ENCODE measurements around the gene JUND.

The JUND gene

GRCh38 chr19:18290302-18291018 lies 9.0 kb upstream of the JUND start:
- no peaks in the 10 kb centered on the region for H3K9me3 Mint-ChIP-seq
- H3K4me3 Mint-ChIP-seq = peak overlapping the region; percentile 66 to 94 (median 72)

GRCh38 chr19:18289471-18290301 lies 8.3 kb upstream of the JUND start:
- H3K4me1 Mint-ChIP-seq = peaks cover 59% of the 10 kb centered on the region
- H3K4me3 Mint-ChIP-seq = peak overlapping the region; percentile 69 to 86 (median 79)
- no peak for TF ChIP-seq CTCF (IDR thresholded peaks at IDR 0.05; ENCODE audit: unreplicated experiment in 3 of 3)
- H3K27ac Mint-ChIP-seq = peak overlapping the region; percentile 94 to 99 (median 97)
- H3K9me3 Mint-ChIP-seq = no peaks in the 10 kb centered on the region
- H3K27me3 Mint-ChIP-seq (ENCODE audit: low read depth) = no peaks in the 10 kb centered on the region
- no peaks in the 10 kb centered on the region for H3K36me3 Mint-ChIP-seq (ENCODE audit: low read depth)

More at GRCh38 chr19:18290302-18291018, 9.0 kb upstream of the JUND start:
- no peaks in the 10 kb centered on the region for H3K27me3 Mint-ChIP-seq (ENCODE audit: low read depth)
- H3K27ac Mint-ChIP-seq = peak overlapping the region; percentile 94 to 99 (median 97)
- TF ChIP-seq CTCF (IDR thresholded peaks at IDR 0.05; ENCODE audit: unreplicated experiment in 3 of 3) = no peak
- H3K4me1 Mint-ChIP-seq = peaks cover 51% of the 10 kb centered on the region
- H3K36me3 Mint-ChIP-seq (ENCODE audit: low read depth) = no peaks in the 10 kb centered on the region

GRCh38 chr19:18287836-18288772 lies 6.7 kb upstream of the JUND start:
- peak overlapping the region; percentile 88 to 91 (median 89) for H3K27ac Mint-ChIP-seq
- H3K9me3 Mint-ChIP-seq = no peaks in the 10 kb centered on the region
- H3K4me3 Mint-ChIP-seq = peak overlapping the region in 2 of 3 experiments; percentile 11 to 30
- H3K4me1 Mint-ChIP-seq = peaks cover 54% of the 10 kb centered on the region
- no peaks in the 10 kb centered on the region for H3K27me3 Mint-ChIP-seq (ENCODE audit: low read depth)
- no peak for TF ChIP-seq CTCF (IDR thresholded peaks at IDR 0.05; ENCODE audit: unreplicated experiment in 3 of 3)
- H3K36me3 Mint-ChIP-seq (ENCODE audit: low read depth) = no peaks in the 10 kb centered on the region

DNA sequence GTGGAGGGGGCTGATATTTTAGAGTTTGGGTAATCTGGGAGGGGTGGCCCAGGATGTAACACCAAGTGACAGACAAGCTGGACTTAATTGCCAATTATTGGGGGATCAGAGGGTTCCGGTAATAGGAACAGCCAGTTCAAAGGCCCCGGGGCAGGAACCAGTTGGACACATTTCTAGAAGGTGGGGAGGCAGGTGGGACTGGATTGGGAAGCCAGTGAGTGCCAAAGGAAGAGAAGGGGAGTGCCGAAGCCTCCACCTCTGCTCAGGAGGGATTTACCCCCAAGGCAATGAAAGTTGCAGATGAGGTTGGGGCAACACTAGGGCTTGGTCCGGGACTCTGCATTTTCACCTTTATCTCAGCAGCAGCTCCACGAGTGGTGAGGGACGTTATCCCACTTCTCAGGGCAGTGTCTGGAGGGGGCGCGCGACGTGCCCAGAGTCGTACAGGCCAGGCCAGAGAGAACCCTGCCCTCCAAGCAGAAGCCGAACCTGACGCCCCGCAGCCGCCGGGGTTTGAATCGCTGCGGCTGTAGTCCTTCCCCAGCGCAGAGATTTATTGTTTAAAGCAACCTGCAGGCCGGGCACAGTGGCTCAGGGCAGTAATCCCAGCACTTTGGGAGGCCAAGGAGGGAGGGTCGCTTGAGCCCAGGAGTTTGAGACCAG lies 5.7 kb upstream of the JUND start:
- H3K9me3 Mint-ChIP-seq = no peaks in the 10 kb centered on the region
- peak overlapping the region; percentile 23 to 50 (median 44) for H3K4me3 Mint-ChIP-seq
- peak overlapping the region; percentile 88 to 91 (median 89) for H3K27ac Mint-ChIP-seq
- no peaks in the 10 kb centered on the region for H3K36me3 Mint-ChIP-seq (ENCODE audit: low read depth)
- TF ChIP-seq CTCF (IDR thresholded peaks at IDR 0.05; ENCODE audit: unreplicated experiment in 3 of 3) = no peak
- H3K27me3 Mint-ChIP-seq (ENCODE audit: low read depth) = no peaks in the 10 kb centered on the region
- H3K4me1 Mint-ChIP-seq = peaks cover 59% of the 10 kb centered on the region

GRCh38 chr19:18284712-18285360 lies 3.4 kb upstream of the JUND start:
- no peak for TF ChIP-seq CTCF (IDR thresholded peaks at IDR 0.05; ENCODE audit: unreplicated experiment in 3 of 3)
- Mint-ChIP-seq H3K27ac (peak overlapping the region; percentile 91 to 93 (median 93)), H3K4me3 (peak overlapping the region; percentile 12 to 63 (median 46)), H3K36me3 (ENCODE audit: low read depth) (peaks cover under 1% of the 10 kb centered on the region), H3K27me3 (ENCODE audit: low read depth) (no peaks in the 10 kb centered on the region), H3K4me1 (peaks cover 47% of the 10 kb centered on the region), H3K9me3 (no peaks in the 10 kb centered on the region)

All from nephron (organoid).